Amniotic stem cell (primary cell): ENCODE data around the gene SASH1.

ENCODE experiments used
- DNase-seq: peaks from one replicate; lab custom pipeline; 2025; lab: John Stamatoyannopoulos, UW

SASH1 gene

DNA sequence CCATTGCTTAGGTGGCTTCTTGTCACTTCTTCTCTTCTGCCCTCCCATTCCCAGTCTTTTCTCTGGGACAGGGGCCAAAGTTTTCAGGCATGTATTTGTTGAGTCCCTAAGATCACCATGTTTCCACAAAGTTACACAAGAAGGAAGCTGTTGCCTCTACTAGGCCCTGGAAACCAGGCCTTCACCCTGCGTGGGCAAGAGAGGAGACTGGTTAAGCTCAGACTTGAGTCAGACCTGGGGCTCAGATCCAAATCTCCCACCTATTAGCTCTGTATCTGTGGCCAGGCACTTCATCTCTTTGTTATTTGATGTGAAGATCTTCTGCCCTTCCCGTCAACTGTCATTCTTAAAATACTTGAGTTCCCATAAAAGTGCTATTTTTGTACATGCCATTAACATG, 154.6 kb downstream of the SASH1 start:
- no peak for DNase-seq

DNA sequence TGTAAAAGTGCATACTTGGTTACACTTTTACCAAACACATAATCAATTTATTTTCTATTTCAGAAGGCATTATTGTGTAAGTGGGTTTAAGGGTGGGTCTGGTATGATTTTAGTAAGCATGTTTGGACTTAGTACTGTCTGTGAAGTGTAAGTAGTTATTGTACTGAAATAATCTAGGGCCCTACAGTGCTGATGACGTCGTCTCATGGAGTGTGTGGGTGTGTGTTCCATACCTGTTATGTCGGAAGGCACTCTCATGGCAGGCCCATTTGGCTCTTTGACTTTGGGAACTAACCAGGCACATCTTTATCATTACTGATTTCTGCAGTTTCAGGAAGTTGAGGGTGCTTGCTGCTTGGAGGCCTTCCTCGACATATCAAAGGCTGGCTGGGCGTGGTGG, 155.1 kb downstream of the SASH1 start:
- DNase-seq = no peak

- DNase-seq = no peak
Observed at GRCh38 chr6:148500402-148500801, 157.8 kb downstream of the SASH1 start.

DNA sequence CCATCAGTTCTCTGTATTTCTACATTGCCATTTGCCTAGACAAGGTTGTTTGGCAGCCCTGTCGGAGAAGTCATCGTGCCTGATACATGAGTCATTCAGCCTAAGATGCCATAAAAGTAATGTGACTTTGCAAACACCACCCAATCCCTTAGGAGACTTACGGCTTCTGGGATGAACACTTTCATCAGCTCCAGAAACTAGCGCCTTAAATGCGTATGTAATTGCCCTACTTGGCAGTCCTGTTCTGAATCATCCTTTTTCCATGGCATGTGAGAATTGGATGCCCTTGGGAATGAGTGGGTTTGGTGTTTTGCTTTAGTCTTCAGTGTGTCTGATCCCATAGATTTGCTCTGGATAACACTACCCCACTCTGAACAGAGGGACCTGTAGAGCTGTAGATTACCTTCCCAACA, 158.5 kb downstream of the SASH1 start:
- no peak for DNase-seq

DNA sequence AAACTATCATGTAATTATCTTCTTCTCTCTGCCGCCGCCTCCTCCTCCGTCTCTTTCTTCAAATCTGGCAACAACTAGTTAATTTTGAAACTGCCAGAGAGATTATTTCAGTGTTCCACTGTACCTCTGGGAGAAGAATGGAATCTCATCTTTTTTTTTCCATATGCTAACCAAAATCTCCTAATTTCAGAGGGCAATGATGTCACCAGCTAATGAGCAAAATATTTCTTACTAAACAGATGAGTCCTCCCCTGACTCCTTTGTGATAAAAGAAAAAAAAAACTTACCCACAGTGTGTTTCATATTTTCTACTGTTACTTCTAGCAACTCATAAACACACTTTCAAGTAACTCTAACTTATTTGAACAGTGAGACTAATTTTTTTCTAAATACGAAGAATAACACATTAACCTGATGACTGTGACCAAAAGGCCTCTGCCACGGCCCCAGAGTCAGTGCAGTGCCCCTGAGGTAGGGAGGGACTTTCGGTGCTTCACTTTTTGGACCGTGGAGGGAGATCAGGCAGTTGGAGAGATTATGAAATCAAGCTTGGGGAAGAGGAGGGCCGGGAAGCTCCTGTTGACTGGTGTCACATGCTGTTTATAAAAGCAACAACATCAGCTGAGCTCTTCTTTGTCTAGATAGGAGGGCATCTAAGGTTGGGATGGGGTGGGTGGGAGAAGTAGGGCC, 159.6 kb downstream of the SASH1 start:
- DNase-seq = no peak

GRCh38 chr6:148502773-148503135, 160.1 kb downstream of the SASH1 start:
- no peak for DNase-seq

DNA sequence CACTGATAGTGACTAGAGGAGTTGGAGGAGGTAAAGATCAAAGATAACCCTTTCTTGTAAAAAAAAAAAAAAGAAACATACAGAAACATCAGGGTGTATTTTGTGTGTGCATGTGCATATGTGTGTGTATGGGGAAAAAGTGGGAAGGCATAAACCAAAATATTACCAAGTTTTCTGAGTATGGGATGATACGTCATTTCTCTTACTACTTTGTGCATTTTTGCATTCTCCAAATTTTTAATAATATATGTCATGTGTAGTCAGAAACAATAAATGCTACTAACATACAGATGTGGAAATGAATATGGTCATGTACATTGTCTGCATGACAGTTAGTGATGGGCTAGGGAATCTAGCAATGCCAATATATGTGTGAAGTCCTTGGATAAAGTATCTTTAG, 161.1 kb downstream of the SASH1 start:
- no peak for DNase-seq

- no peak for DNase-seq
Observed at GRCh38 chr6:148507774-148508173, 165.1 kb downstream of the SASH1 start.

- DNase-seq = peak; percentile 33
Observed at GRCh38 chr6:148508401-148509041, 165.9 kb downstream of the SASH1 start.

- DNase-seq = no peak
Observed at GRCh38 chr6:148509119-148509799, 166.6 kb downstream of the SASH1 start.

DNA sequence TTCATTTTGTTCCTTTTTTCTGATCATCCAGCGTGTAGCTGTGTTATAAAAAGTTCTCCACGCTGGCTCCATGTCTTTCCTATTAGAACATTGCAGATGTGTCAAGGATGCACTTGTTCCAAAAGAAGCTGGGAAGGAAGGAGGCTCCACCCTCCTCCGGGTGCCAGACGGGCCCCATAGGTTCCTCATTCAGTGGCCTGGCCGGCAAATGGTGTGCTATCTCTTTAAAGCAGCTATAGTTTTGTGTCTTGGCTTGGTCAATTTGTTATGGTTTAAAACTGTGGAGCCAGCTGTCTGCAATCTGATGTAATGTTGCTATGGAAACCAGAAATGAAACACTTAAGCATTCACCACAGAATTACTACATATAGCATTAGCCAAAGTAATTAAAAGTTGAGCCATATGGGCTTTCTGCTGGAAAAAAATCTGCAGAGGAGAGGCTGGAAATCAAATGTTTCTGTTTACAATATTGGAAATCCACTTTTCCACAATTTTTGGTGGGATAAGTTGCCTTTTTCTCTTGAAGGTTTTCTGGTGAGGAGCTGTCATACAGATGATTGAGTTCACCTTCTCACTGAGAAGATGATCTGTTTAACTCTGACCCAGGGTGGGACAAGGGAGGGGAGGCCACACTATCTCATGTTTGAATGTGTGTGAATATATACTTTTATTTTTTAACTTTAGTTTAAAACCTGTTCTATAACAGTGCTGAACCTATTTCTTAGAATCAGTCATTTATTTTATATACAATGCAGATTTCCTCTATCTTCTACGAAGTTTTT, 167.4 kb downstream of the SASH1 start:
- peak; percentile 89 for DNase-seq

- DNase-seq = no peak
Observed at GRCh38 chr6:148513145-148514071, 170.8 kb downstream of the SASH1 start.

DNA sequence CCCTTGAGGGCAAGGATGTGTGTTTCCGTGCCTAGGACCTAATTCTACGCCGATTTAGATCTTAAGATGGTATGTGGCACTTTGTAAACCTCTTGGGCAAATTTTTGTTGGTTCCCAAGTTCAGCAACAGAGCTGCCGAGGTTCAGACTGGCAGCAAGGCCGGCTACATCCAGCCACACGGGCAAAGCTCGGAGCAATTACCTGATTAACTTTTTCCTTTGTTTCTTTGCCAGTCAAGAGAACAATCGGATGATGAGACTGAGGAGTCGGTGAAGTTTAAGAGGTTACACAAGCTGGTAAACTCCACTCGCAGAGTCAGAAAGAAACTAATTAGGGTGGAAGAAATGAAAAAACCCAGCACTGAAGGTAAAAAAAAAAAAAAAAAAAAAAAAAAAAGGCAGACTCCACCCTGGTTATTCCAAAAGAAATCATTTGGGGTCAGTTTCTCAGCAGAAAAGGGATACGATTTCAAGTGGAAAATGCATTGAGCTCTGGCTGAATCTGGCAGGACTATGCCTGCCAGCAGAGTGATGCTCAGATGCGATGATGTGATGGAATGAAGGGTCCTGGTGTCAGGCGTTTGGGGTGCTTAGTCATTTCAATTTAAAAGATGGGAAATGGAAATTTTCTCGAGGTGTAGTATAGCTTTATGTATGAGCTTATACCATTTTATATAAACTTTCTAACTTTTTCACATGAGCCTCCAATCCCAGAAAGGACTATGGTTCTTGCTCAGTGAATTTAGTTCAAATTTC, 171.6 kb downstream of the SASH1 start:
- no peak for DNase-seq

DNA sequence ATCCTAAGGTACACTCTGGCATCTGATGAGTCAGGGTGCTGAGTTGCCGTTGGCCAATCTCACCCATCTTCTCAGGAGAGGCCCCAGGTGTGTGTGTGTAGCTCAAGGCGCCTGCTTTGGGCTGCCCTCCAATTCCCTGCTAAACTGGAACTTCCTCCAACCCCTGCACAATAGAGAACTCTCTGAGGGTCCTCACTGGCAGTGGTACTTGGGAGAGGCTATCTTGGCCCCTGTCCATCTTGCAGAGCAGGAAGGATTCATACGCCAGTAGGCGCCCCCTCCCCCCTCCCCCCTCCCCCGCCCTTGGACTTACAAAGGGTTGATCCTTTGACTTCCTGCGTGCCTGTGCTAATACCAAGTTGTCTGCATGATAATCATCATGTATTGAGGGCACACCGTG, 173.6 kb downstream of the SASH1 start:
- no peak for DNase-seq

GRCh38 chr6:148516617-148517016, 174.0 kb downstream of the SASH1 start:
- DNase-seq = no peak

- no peak for DNase-seq
Observed at GRCh38 chr6:148517470-148517869, 174.8 kb downstream of the SASH1 start.

GRCh38 chr6:148518511-148519156, 176.0 kb downstream of the SASH1 start:
- DNase-seq = no peak

GRCh38 chr6:148520109-148520841, 177.6 kb downstream of the SASH1 start:
- DNase-seq = no peak

DNA sequence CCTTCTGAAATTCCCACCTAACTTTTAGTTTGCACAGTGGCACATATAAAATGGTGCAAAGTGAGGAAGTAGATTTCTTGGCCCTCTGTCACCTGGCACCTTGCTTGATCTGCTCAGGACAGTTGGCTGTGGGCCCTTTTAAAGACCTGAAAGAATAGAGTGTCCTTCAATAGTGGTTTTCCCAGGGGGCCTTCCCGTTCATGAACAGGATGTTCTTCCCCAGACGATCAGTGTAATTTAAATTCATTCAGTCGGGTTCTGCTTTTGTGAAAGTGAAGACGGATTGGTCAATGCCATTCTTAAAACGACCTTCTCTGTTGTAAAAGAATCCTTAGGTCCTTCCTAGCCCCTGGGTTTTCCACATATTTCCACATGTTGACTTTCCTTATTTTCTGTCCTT, 178.5 kb downstream of the SASH1 start:
- no peak for DNase-seq

DNA sequence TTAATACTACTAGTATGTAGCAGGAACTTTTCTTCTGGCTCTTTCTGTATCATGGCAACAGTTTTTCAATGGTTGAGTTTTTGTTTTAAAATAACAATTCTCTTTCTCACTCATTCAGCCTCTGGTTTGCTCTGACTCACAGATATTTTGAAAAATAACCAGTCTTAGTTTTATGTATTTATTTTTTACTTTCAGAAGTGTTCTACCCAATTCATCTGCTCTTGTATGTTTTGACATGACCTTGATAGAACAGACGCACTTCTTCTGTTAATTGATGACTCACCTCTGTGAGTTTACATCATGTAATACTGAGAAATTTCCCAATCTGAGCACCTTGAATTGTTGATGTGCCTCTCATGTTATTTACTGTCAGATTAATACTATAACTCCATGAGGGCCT, 178.9 kb downstream of the SASH1 start:
- peak; percentile 11 for DNase-seq
